ENCODE data around the gene IGFBP4.

GRCh38 chr17:40461732-40462342, 18.6 kb downstream of the IGFBP4 start:
- TF ChIP-seq POLR2A (IDR thresholded peaks at IDR 0.05) (peak in 1 of 2 donors; percentile 17), CTCF (IDR thresholded peaks at IDR 0.05) (no peak), POLR2AphosphoS5 (IDR thresholded peaks at IDR 0.05; ENCODE audit: insufficient read depth in 1 of 2, low read depth in 1 of 2) (peak in 1 of 2 donors; percentile 10)

Measured in vagina (tissue), 2 donors.